ENCODE measurements around the gene DYSF. TPM values are rescaled to one million over a fixed set of nuclear protein-coding genes. Genes with fewer than 3 reads are reported as not detected.
A peak's percentile ranks its signal among the peaks of the same experiment; 100 is the strongest.

DYSF gene
- total RNA-seq, 1 experiment from 2014 or later, result 0.31 TPM

DNA sequence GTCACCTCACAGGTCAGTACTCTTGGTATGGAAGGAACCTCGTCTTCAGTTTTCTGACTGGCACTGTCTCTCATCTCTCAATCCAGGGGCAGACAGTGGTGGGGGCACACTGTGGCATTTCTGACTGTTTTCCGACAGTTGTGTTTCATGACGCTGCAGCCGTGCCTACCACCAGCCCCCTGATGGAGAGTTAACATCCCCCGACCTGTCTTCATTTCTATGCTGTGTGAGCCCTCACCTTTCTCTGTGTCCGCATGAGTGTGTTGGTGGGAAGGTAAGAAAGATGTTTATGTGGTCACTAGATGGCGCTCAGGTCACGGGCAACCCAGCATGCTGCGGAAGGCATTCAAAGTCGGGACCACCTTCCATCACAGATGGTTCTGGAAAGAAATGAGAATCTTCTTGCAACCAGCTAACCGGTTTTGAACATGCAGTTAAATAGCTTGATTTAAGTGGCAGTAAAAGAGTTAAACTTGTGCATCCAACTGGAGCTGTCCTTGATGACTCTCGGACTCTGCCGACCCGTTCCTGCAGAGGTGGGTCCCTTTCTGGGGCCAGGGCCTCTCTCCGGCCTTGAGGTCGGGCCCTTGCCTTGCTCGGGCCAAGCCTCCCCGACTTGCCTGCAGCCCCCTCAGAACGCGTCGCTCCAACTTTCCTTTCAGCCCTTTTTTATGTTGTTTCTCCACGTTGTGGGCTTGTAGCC lies 92.4 kb downstream of the DYSF start:
- TF ChIP-seq TCF7L2 (IDR thresholded peaks at IDR 0.05; ENCODE audit: low read depth, low read length) (no peak), SIN3A (IDR thresholded peaks at IDR 0.05; ENCODE audit: borderline replicate concordance, insufficient read depth, low read depth, low read length) (no peak)
- TF ChIP-seq, protein P1, sequence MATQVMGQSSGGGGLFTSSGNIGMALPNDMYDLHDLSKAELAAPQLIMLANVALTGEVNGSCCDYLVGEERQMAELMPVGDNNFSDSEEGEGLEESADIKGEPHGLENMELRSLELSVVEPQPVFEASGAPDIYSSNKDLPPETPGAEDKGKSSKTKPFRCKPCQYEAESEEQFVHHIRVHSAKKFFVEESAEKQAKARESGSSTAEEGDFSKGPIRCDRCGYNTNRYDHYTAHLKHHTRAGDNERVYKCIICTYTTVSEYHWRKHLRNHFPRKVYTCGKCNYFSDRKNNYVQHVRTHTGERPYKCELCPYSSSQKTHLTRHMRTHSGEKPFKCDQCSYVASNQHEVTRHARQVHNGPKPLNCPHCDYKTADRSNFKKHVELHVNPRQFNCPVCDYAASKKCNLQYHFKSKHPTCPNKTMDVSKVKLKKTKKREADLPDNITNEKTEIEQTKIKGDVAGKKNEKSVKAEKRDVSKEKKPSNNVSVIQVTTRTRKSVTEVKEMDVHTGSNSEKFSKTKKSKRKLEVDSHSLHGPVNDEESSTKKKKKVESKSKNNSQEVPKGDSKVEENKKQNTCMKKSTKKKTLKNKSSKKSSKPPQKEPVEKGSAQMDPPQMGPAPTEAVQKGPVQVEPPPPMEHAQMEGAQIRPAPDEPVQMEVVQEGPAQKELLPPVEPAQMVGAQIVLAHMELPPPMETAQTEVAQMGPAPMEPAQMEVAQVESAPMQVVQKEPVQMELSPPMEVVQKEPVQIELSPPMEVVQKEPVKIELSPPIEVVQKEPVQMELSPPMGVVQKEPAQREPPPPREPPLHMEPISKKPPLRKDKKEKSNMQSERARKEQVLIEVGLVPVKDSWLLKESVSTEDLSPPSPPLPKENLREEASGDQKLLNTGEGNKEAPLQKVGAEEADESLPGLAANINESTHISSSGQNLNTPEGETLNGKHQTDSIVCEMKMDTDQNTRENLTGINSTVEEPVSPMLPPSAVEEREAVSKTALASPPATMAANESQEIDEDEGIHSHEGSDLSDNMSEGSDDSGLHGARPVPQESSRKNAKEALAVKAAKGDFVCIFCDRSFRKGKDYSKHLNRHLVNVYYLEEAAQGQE (IDR thresholded peaks at IDR 0.05; ENCODE audit: insufficient read depth in 1 of 2, low read depth in 2 of 2, low read length in 1 of 2), result no peak
- TF ChIP-seq, protein P2, sequence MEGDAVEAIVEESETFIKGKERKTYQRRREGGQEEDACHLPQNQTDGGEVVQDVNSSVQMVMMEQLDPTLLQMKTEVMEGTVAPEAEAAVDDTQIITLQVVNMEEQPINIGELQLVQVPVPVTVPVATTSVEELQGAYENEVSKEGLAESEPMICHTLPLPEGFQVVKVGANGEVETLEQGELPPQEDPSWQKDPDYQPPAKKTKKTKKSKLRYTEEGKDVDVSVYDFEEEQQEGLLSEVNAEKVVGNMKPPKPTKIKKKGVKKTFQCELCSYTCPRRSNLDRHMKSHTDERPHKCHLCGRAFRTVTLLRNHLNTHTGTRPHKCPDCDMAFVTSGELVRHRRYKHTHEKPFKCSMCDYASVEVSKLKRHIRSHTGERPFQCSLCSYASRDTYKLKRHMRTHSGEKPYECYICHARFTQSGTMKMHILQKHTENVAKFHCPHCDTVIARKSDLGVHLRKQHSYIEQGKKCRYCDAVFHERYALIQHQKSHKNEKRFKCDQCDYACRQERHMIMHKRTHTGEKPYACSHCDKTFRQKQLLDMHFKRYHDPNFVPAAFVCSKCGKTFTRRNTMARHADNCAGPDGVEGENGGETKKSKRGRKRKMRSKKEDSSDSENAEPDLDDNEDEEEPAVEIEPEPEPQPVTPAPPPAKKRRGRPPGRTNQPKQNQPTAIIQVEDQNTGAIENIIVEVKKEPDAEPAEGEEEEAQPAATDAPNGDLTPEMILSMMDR (IDR thresholded peaks at IDR 0.05), result peak; percentile 90
- DNase-seq (ENCODE audit: low read depth, low spot score) (peak; percentile 30), ATAC-seq (peak; percentile 86)
- no peak overlapping the region for H3K27ac ChIP-seq (ENCODE audit: low read length)
- H3K4me1 ChIP-seq (ENCODE audit: control insufficient read depth, insufficient read depth, low read length), result no peaks in the 10 kb centered on the region; the same call in 1 of the 2 replicates
- no peaks in the 10 kb centered on the region; the same call in 1 of the 2 replicates for H3K27me3 ChIP-seq (ENCODE audit: control insufficient read depth, insufficient read depth, low read length)
- POLR2A ChIA-PET, result no interaction called here
- in situ Hi-C loops (cut with HindIII; ENCODE audit: low pct_unique_long_range_greater_than_20kb, low sequenced_read_pairs) (no loop called here), intact Hi-C loops (cut with micrococcal nuclease; ENCODE audit: unreplicated experiment) (loop anchor here (5.0 to 10.0 kb wide), 4 partner anchors 372 to 1209 kb away; no protein-coding TSS in a partner anchor)
- BruUV-seq (replicated peaks), result no TSS peak
- CTCF ChIA-PET, result interaction anchor here (0.6 kb wide), 1 partner anchor 20 kb away, joined by 5 read pairs; no protein-coding TSS in a partner anchor
- H3K36me3 ChIP-seq (ENCODE audit: control insufficient read depth, insufficient read depth, low read length), result no peaks in the 10 kb centered on the region
- H3K4me3 ChIP-seq (ENCODE audit: low read depth in 2 of 2, low read length in 2 of 2), result peak overlapping the region; percentile 1 to 25; a peak in 3 of 4 replicates
- H3K9me3 ChIP-seq (ENCODE audit: control insufficient read depth, insufficient read depth, low read depth, low read length), result no peaks in the 10 kb centered on the region

GRCh38 chr2:71546275-71546638 lies 92.9 kb downstream of the DYSF start:
- H3K4me1 ChIP-seq (ENCODE audit: control insufficient read depth, insufficient read depth, low read length), result no peaks in the 10 kb centered on the region; the same call in 1 of the 2 replicates
- ATAC-seq, result no peak
- H3K9me3 ChIP-seq (ENCODE audit: control insufficient read depth, insufficient read depth, low read depth, low read length), result no peaks in the 10 kb centered on the region
- no peaks in the 10 kb centered on the region for H3K36me3 ChIP-seq (ENCODE audit: control insufficient read depth, insufficient read depth, low read length)
- in situ Hi-C loops (cut with HindIII; ENCODE audit: low pct_unique_long_range_greater_than_20kb, low sequenced_read_pairs), result no loop called here
- TF ChIP-seq POLR2AphosphoS5 (IDR thresholded peaks at IDR 0.05; ENCODE audit: low read depth, low read length) (no peak), SIN3A (IDR thresholded peaks at IDR 0.05; ENCODE audit: borderline replicate concordance, insufficient read depth, low read depth, low read length) (no peak), TCF7L2 (IDR thresholded peaks at IDR 0.05; ENCODE audit: low read depth, low read length) (no peak)
- TF ChIP-seq, protein P1 (IDR thresholded peaks at IDR 0.05; ENCODE audit: insufficient read depth in 1 of 2, low read depth in 2 of 2, low read length in 1 of 2), result no peak
- TF ChIP-seq, protein P2 (IDR thresholded peaks at IDR 0.05), result no peak
- intact Hi-C loops (cut with micrococcal nuclease; ENCODE audit: unreplicated experiment), result loop anchor here (5.0 to 10.0 kb wide), 4 partner anchors 371 to 1209 kb away; no protein-coding TSS in a partner anchor
- H3K27me3 ChIP-seq (ENCODE audit: control insufficient read depth, insufficient read depth, low read length), result no peaks in the 10 kb centered on the region; the same call in 1 of the 2 replicates
- ChIA-PET CTCF (interaction anchor here (0.6 kb wide), 1 partner anchor 19 kb away, joined by 5 read pairs; no protein-coding TSS in a partner anchor), POLR2A (no interaction called here)
- no peak overlapping the region for H3K27ac ChIP-seq (ENCODE audit: low read length)
- BruUV-seq (replicated peaks), result no TSS peak
- H3K4me3 ChIP-seq (ENCODE audit: low read depth in 2 of 2, low read length in 2 of 2), result no peak overlapping the region
- DNase-seq (ENCODE audit: low read depth, low spot score), result no peak
